Uterus (tissue), 2 donors: Measurements from ENCODE around the gene PSMC3.

Source experiments
- POLR2A ChIP-seq, 2 donors: fragments of 450-650 bp; IDR thresholded peaks; one replicate each; pipeline ENCODE4 v1.6.1; 2016; ENCODE audit warnings: antibody characterized with exemption in 2 of 2, mild to moderate bottlenecking in 1 of 2, moderate library complexity in 1 of 2
- TF ChIP-seq, protein P1 (sequence below), 4 experiments: fragments of 200-600 bp in 2 of 4; fragments of 450-650 bp in 2 of 4; sonication (generic) in 2 of 4; IDR thresholded peaks; one replicate each; pipeline ENCODE4 v1.5.1; 2016 to 2019; ENCODE audit warnings: antibody characterized with exemption in 4 of 4, mild to moderate bottlenecking in 2 of 4, moderate library complexity in 1 of 4

DNA sequence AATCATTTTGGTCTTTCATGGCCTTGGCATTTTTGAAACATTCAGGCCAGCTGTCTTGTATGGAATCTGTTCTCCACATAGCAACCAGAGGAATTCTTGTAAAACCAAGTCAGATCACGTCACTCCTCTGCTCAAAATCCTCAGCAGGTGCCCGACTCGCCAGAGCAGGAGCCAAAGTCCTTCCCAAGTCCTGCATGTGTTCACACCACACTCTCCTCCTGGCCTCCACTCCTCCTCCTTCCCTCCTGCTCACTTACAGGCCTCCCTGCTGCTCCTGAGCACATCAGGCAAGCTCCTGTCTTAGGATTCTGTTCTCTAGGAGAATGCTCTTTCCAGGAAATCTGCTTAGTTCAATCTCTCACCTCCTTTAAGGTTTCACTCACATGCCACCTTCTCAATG lies 6.9 kb upstream of the PSMC3 start:
- TF ChIP-seq, protein P1, sequence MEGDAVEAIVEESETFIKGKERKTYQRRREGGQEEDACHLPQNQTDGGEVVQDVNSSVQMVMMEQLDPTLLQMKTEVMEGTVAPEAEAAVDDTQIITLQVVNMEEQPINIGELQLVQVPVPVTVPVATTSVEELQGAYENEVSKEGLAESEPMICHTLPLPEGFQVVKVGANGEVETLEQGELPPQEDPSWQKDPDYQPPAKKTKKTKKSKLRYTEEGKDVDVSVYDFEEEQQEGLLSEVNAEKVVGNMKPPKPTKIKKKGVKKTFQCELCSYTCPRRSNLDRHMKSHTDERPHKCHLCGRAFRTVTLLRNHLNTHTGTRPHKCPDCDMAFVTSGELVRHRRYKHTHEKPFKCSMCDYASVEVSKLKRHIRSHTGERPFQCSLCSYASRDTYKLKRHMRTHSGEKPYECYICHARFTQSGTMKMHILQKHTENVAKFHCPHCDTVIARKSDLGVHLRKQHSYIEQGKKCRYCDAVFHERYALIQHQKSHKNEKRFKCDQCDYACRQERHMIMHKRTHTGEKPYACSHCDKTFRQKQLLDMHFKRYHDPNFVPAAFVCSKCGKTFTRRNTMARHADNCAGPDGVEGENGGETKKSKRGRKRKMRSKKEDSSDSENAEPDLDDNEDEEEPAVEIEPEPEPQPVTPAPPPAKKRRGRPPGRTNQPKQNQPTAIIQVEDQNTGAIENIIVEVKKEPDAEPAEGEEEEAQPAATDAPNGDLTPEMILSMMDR (IDR thresholded peaks at IDR 0.05), result no peak
- TF ChIP-seq POLR2A (IDR thresholded peaks at IDR 0.05), result no peak
